Thoracic aorta (tissue), 2 donors: ENCODE data around the gene TK1. TPM values are rescaled to one million over a fixed set of nuclear protein-coding genes. Genes with fewer than 3 reads are reported as not detected.

Source experiments
- ATAC-seq: fragments of 150-250 bp; one replicate; pipeline ENCODE4 v1.8.0; 2017; ENCODE audit warnings: low read depth; ENCODE audit not compliant: insufficient number of reproducible peaks, low FRiP score
- DNase-seq: peaks from one replicate; pipeline ENCODE4 v3.0.0-alpha.2; 2020; ENCODE audit warnings: low spot score
- H3K27ac ChIP-seq, 2 donors: fragments of 200-600 bp; sonication (generic); 1 replicate in 1 of 2; 2 replicates in 1 of 2; pipeline ENCODE4 v1.5.1; 2016; ENCODE audit warnings: mild to moderate bottlenecking in 2 of 2, moderate library complexity in 2 of 2
- H3K27me3 ChIP-seq: fragments of 200-600 bp; sonication (generic); replicated peaks from 2 replicates; pipeline ENCODE4 v1.6.0; 2016; ENCODE audit warnings: mild to moderate bottlenecking; ENCODE audit not compliant: insufficient read depth
- H3K36me3 ChIP-seq: fragments of 200-600 bp; sonication (generic); one replicate; pipeline ENCODE4 v1.5.1; 2016
- H3K4me1 ChIP-seq, 2 donors: fragments of 200-600 bp; sonication (generic); 1 replicate in 1 of 2; 2 replicates in 1 of 2; pipeline versions ENCODE4 v1.5.1 to v1.6.0; 2016; ENCODE audit warnings: low read depth in 2 of 2, mild to moderate bottlenecking in 1 of 2; ENCODE audit not compliant: control insufficient read depth in 1 of 2
- H3K4me3 ChIP-seq: fragments of 200-600 bp; sonication (generic); 2 replicates; pipeline ENCODE4 v1.5.1; 2016; ENCODE audit warnings: mild to moderate bottlenecking
- H3K9me3 ChIP-seq: fragments of 200-600 bp; sonication (generic); 2 replicates; pipeline ENCODE4 v1.5.1; 2016
- CTCF ChIP-seq: fragments of 200-600 bp; sonication (generic); IDR thresholded peaks from one replicate; pipeline ENCODE4 v1.5.1; 2019; ENCODE audit warnings: antibody characterized with exemption
- total RNA-seq, 2 donors: library from RNA; depleted of rRNA; stranded (reverse); fragments of >200 nt; gene quantifications; one replicate each; pipeline versions ENCODE4 v1.1.0 to v1.2.3, GENCODE V29; 2016

The TK1 gene
- total RNA-seq, 2 donors from 2014 or later, result 3.3 to 3.5 TPM

GRCh38 chr17:78128551-78129350 is 58.1 kb downstream of the TK1 start, which contains the start of gene TMC6:
TSS of gene TMC6 (minus strand) at chr17:78128755. CDS start at chr17:78126832, 1,923 bp downstream.
- Histone ChIP-seq H3K4me3 (peak within 1 kb of the TSS; percentile 79), H3K27me3 (no peaks in the 10 kb centered on the region), H3K9me3 (no peaks in the 10 kb centered on the region), H3K36me3 (no peaks in the 10 kb centered on the region), H3K27ac (peak within 1 kb of the TSS in 1 of 2 donors; percentile 57), H3K4me1 (peaks cover 19 to 50% of the 10 kb centered on the region in 2 donors)
- no peak for DNase-seq
- TF ChIP-seq CTCF, result no peak
- ATAC-seq, result no peak

GRCh38 chr17:78127888-78128550 is 58.8 kb downstream of the TK1 start:
- H3K27ac ChIP-seq, result peak overlapping the region in 1 of 2 donors; percentile 57
- no peaks in the 10 kb centered on the region for H3K9me3 ChIP-seq
- no peak for TF ChIP-seq CTCF
- peaks cover 19 to 50% of the 10 kb centered on the region in 2 donors for H3K4me1 ChIP-seq
- H3K4me3 ChIP-seq, result peak overlapping the region; percentile 79
- no peaks in the 10 kb centered on the region for H3K36me3 ChIP-seq
- no peak for DNase-seq
- H3K27me3 ChIP-seq, result no peaks in the 10 kb centered on the region
- ATAC-seq, result no peak

- Histone ChIP-seq H3K4me1 (peaks cover 19 to 45% of the 10 kb centered on the region in 2 donors), H3K36me3 (no peaks in the 10 kb centered on the region), H3K4me3 (peak overlapping the region; percentile 79), H3K9me3 (no peaks in the 10 kb centered on the region), H3K27ac (peak overlapping the region in 1 of 2 donors; percentile 57), H3K27me3 (no peaks in the 10 kb centered on the region)
- no peak for DNase-seq
- peak; percentile 1 for ATAC-seq
- TF ChIP-seq CTCF, result no peak
Measured at GRCh38 chr17:78127239-78127887, 59.5 kb downstream of the TK1 start.

- H3K4me1 ChIP-seq, result peaks cover 19 to 40% of the 10 kb centered on the region in 2 donors
- no peak overlapping the region for H3K27ac ChIP-seq
- H3K4me3 ChIP-seq, result peak overlapping the region; percentile 79
- DNase-seq, result no peak
- ATAC-seq, result no peak
- H3K9me3 ChIP-seq, result no peaks in the 10 kb centered on the region
- no peaks in the 10 kb centered on the region for H3K27me3 ChIP-seq
- TF ChIP-seq CTCF, result no peak
- H3K36me3 ChIP-seq, result no peaks in the 10 kb centered on the region
Measured at GRCh38 chr17:78126895-78127238, 60.0 kb downstream of the TK1 start.
